ENCODE results near the gene ANKRD52. TPM values are rescaled to one million over a fixed set of nuclear protein-coding genes. Genes with fewer than 3 reads are reported as not detected.

The ANKRD52 gene
- total and polyA plus RNA-seq, 2 donors from 2014 or later, result 8.6 to 46.4 TPM

DNA sequence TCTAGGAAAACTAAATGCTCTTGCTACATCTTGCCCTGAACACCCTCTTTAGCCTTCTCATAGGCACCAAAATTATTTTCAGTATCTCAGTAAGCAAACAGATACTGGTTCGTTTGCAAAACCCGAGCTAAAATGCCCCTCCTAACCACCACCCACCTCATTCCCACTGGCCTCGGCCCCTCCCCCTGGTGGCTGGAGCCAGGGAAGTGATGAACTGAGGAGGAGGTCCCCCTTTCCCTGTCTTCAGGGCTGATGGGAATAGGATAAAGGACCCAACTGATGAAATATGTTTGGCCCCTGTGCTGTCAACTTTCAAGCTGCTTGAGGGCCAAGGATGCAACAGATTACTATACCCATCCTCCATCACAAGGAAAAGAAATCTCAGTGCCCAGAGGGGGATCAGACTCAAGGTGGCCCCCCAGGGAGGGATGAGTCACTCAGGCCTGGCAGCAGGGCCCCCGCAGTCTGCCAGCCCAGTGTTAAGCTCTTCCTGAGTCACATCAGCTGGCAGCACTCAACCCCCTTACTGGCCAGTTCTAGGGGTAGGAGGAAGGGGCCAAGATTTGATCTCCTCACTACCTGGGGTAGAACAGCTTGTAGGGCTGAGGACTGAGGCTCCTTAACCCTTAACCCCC lies 1.7 kb downstream of the ANKRD52 start:
- H3K4me1 ChIP-seq (ENCODE audit: control insufficient read depth in 2 of 3, insufficient read depth in 2 of 3, low read depth in 1 of 3, low read length in 3 of 3), result peaks cover 4 to 13% (median 10%) of the 10 kb centered on the region in 3 donors
- H3K27ac ChIP-seq (ENCODE audit: low read depth in 2 of 2, low read length in 2 of 2), result no peak overlapping the region
- H3K4me3 ChIP-seq (ENCODE audit: low read length in 3 of 3), result peak overlapping the region in 1 of 3 donors; percentile 87
- no peaks in the 10 kb centered on the region for H3K9me3 ChIP-seq (ENCODE audit: control insufficient read depth in 2 of 3, insufficient read depth in 1 of 3, low read length in 3 of 3)
- TF ChIP-seq, protein P1, sequence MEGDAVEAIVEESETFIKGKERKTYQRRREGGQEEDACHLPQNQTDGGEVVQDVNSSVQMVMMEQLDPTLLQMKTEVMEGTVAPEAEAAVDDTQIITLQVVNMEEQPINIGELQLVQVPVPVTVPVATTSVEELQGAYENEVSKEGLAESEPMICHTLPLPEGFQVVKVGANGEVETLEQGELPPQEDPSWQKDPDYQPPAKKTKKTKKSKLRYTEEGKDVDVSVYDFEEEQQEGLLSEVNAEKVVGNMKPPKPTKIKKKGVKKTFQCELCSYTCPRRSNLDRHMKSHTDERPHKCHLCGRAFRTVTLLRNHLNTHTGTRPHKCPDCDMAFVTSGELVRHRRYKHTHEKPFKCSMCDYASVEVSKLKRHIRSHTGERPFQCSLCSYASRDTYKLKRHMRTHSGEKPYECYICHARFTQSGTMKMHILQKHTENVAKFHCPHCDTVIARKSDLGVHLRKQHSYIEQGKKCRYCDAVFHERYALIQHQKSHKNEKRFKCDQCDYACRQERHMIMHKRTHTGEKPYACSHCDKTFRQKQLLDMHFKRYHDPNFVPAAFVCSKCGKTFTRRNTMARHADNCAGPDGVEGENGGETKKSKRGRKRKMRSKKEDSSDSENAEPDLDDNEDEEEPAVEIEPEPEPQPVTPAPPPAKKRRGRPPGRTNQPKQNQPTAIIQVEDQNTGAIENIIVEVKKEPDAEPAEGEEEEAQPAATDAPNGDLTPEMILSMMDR (IDR thresholded peaks at IDR 0.05; ENCODE audit: borderline replicate concordance, extremely low read depth, insufficient read depth), result no peak
- no peaks in the 10 kb centered on the region for H3K27me3 ChIP-seq (ENCODE audit: control insufficient read depth, insufficient read depth, low read length)
- peaks cover 19 to 49% (median 36%) of the 10 kb centered on the region in 3 donors for H3K36me3 ChIP-seq (ENCODE audit: control insufficient read depth in 2 of 3, insufficient read depth in 3 of 3, low read length in 3 of 3)
- peak overlapping the region in 1 of 3 donors; percentile 48 for H3K9ac ChIP-seq (ENCODE audit: low read length in 3 of 3)
- FAIRE-seq (no peak), DNase-seq (no peak)
- intact Hi-C loops (cut with DNase I), result no loop called here

DNA sequence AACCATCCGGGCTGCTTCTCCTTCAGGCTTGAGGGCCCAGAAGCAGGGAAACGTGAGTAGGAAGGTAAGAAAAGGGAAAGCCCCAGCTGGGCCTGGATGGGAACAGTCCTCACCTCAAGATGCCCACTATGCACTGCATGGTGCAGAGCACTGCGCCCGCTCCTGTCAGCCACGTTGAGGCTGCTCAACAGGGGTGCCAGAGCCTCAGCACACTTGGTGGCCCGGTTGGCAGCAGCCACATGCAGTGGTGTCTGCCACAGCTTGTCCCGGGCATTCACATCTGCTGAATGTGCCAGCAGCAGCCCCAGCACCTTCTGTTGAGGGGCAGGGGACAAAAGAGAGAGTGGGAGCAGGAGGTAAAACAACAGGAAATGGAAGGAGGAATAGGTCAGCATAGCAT lies 2.5 kb downstream of the ANKRD52 start:
- FAIRE-seq, result no peak
- no peak overlapping the region for H3K4me3 ChIP-seq (ENCODE audit: low read length in 3 of 3)
- intact Hi-C loops (cut with DNase I), result no loop called here
- peaks cover 4 to 13% (median 10%) of the 10 kb centered on the region in 3 donors for H3K4me1 ChIP-seq (ENCODE audit: control insufficient read depth in 2 of 3, insufficient read depth in 2 of 3, low read depth in 1 of 3, low read length in 3 of 3)
- H3K27ac ChIP-seq (ENCODE audit: low read depth in 2 of 2, low read length in 2 of 2), result no peak overlapping the region
- TF ChIP-seq, protein P1 (IDR thresholded peaks at IDR 0.05; ENCODE audit: borderline replicate concordance, extremely low read depth, insufficient read depth), result no peak
- no peaks in the 10 kb centered on the region for H3K27me3 ChIP-seq (ENCODE audit: control insufficient read depth, insufficient read depth, low read length)
- DNase-seq, result no peak
- peaks cover 19 to 51% (median 36%) of the 10 kb centered on the region in 3 donors for H3K36me3 ChIP-seq (ENCODE audit: control insufficient read depth in 2 of 3, insufficient read depth in 3 of 3, low read length in 3 of 3)
- H3K9ac ChIP-seq (ENCODE audit: low read length in 3 of 3), result no peak overlapping the region
- no peaks in the 10 kb centered on the region for H3K9me3 ChIP-seq (ENCODE audit: control insufficient read depth in 2 of 3, insufficient read depth in 1 of 3, low read length in 3 of 3)

DNA sequence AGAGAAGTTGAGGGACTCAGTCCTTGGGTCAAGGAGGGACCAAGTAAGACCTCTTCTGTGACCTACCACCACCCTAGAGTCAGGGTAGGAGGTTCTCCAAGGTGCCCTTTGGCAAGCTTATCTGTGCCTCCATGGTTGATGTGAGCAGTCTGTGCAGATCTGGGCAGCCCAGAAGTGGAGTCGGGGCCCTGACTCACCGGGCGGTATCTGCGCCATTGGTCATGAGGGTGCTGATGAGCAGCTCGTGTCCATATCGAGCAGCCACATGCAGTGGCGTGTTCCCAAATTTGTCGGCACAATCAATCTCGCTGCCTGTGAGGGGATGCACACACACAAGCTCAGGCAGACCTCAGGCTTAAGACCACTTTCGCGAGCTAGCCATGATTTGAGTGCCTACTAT lies 5.1 kb downstream of the ANKRD52 start:
- intact Hi-C loops (cut with DNase I), result no loop called here
- FAIRE-seq (no peak), DNase-seq (peak in 1 of 5 donors; percentile 50)
- Histone ChIP-seq H3K27me3 (ENCODE audit: control insufficient read depth, insufficient read depth, low read length) (no peaks in the 10 kb centered on the region), H3K36me3 (ENCODE audit: control insufficient read depth in 2 of 3, insufficient read depth in 3 of 3, low read length in 3 of 3) (peaks cover 21 to 62% (median 45%) of the 10 kb centered on the region in 3 donors), H3K4me3 (ENCODE audit: low read length in 3 of 3) (no peak overlapping the region), H3K27ac (ENCODE audit: low read depth in 2 of 2, low read length in 2 of 2) (no peak overlapping the region), H3K9ac (ENCODE audit: low read length in 3 of 3) (no peak overlapping the region), H3K9me3 (ENCODE audit: control insufficient read depth in 2 of 3, insufficient read depth in 1 of 3, low read length in 3 of 3) (no peaks in the 10 kb centered on the region), H3K4me1 (ENCODE audit: control insufficient read depth in 2 of 3, insufficient read depth in 2 of 3, low read depth in 1 of 3, low read length in 3 of 3) (peaks cover 4 to 10% (median 10%) of the 10 kb centered on the region in 3 donors)
- TF ChIP-seq, protein P1 (IDR thresholded peaks at IDR 0.05; ENCODE audit: borderline replicate concordance, extremely low read depth, insufficient read depth), result no peak
